Cardiac fibroblast (primary cell): ENCODE measurements around the gene CDC14A.

Experiments
- DNase-seq, 2 donors: peaks; one replicate each; pipeline versions ENCODE4 v3.0.0 to v3.0.0-alpha.2; 2010; ENCODE audit warnings: low read depth in 2 of 2
- H3K4me3 ChIP-seq, 2 donors: replicated peaks in 1 of 2; 1 replicate in 1 of 2; 2 replicates in 1 of 2; pipeline ENCODE4 v1.5.1; 2011; ENCODE audit warnings: low read depth in 2 of 2, low read length in 2 of 2, mild to moderate bottlenecking in 2 of 2, moderate library complexity in 1 of 2
- TF ChIP-seq, protein P1 (sequence below): IDR thresholded peaks from one replicate; pipeline ENCODE4 v1.5.1; 2011; ENCODE audit warnings: low read depth, mild to moderate bottlenecking, low read length, inconsistent platforms

The CDC14A gene

DNA sequence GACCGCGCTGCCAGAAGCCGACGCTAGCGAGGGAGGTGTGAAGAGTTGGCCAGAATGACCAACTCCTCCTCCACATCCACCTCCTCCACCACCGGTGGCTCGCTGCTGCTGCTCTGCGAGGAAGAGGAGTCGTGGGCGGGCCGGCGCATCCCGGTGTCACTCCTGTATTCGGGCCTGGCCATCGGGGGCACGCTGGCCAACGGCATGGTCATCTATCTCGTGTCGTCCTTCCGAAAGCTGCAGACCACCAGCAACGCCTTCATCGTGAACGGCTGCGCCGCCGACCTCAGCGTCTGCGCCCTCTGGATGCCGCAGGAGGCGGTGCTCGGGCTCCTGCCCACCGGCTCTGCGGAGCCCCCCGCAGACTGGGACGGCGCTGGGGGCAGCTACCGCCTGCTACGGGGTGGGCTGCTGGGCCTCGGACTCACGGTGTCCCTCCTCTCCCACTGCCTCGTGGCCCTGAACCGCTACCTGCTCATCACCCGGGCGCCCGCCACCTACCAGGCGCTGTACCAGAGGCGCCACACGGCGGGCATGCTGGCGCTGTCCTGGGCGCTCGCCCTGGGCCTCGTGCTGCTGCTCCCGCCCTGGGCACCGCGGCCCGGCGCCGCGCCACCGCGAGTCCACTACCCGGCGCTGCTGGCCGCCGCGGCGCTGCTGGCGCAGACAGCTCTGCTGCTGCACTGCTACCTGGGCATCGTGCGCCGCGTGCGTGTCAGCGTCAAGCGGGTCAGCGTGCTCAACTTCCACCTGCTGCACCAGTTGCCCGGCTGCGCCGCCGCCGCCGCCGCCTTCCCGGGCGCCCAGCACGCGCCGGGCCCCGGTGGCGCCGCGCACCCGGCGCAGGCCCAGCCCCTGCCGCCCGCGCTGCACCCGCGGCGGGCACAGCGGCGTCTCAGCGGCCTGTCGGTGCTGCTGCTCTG lies 186.9 kb downstream of the CDC14A start:
- peak in 1 of 2 donors; percentile 11 for DNase-seq
- H3K4me3 ChIP-seq = peak overlapping the region; percentile 36 to 41
- TF ChIP-seq, protein P1, sequence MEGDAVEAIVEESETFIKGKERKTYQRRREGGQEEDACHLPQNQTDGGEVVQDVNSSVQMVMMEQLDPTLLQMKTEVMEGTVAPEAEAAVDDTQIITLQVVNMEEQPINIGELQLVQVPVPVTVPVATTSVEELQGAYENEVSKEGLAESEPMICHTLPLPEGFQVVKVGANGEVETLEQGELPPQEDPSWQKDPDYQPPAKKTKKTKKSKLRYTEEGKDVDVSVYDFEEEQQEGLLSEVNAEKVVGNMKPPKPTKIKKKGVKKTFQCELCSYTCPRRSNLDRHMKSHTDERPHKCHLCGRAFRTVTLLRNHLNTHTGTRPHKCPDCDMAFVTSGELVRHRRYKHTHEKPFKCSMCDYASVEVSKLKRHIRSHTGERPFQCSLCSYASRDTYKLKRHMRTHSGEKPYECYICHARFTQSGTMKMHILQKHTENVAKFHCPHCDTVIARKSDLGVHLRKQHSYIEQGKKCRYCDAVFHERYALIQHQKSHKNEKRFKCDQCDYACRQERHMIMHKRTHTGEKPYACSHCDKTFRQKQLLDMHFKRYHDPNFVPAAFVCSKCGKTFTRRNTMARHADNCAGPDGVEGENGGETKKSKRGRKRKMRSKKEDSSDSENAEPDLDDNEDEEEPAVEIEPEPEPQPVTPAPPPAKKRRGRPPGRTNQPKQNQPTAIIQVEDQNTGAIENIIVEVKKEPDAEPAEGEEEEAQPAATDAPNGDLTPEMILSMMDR = no peak

DNA sequence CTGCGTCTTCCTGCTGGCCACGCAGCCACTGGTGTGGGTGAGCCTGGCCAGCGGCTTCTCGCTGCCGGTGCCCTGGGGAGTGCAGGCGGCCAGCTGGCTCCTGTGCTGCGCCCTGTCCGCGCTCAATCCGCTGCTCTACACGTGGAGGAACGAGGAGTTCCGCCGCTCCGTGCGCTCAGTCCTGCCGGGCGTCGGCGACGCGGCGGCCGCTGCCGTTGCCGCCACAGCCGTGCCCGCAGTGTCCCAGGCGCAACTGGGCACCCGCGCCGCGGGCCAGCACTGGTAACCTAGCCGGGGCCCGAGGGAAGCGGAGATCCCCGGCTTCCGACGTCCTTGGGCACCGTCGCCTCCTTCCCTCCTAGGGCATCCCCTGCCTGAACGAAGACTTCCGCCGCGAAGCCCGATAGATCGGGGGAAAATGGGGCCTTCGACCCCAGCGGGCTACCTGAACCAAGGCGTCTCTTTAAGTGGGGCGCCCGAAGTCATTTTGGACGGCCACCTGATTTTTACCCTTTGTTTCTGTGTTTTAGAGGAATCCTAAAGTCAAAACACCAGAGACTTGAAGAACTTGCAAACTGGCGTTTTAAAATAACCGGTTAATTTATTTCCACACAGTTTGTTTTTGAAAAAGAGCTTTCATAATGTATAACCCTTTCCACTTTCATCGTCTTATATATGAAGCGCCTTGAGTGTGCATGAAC lies 187.7 kb downstream of the CDC14A start:
- H3K4me3 ChIP-seq = peak overlapping the region; percentile 35 to 41
- TF ChIP-seq, protein P1 = no peak
- DNase-seq = peak; percentile 23 to 37

DNA sequence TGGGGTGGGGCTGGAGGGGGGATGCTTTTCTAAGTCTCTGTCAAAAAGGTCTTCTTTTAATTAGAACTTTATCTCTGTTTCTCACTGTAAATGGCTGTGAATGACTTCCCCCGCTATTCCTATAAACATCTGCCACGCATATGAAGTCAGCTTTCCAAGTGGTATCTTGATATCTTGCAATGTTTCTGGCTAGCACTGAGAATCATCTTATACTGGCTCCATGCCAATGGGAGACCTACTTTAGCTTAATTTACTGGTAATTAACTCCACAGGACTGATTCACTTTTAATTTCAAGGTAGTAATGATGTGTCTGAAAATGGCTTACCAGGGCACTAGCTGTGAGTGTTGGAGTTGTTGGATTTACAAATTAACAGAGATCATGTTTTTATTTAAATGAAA lies 190.0 kb downstream of the CDC14A start:
- no peak overlapping the region for H3K4me3 ChIP-seq
- no peak for DNase-seq
- TF ChIP-seq, protein P1 = no peak

DNA sequence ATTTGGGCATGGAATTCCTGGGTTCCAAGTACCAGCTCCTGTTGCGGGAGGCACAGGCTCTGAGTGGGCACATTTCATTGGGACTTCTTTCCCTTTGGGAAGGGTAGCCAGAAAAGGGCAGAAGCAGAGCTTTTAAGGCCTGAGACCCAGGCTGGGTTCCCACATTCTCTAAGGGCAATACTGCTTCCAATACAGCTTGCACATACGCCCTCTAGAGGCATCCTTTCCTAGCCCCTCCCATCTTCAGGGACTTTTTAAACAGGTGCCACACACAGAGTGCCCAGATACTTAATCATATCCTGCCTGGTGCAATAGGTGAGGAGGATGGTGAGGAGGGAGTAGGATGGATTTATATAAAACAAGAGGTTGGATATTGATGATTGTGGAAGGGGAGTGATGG lies 191.3 kb downstream of the CDC14A start:
- no peak overlapping the region for H3K4me3 ChIP-seq
- TF ChIP-seq, protein P1 = peak; percentile 23
- DNase-seq = peak in 1 of 2 donors; percentile 15

DNA sequence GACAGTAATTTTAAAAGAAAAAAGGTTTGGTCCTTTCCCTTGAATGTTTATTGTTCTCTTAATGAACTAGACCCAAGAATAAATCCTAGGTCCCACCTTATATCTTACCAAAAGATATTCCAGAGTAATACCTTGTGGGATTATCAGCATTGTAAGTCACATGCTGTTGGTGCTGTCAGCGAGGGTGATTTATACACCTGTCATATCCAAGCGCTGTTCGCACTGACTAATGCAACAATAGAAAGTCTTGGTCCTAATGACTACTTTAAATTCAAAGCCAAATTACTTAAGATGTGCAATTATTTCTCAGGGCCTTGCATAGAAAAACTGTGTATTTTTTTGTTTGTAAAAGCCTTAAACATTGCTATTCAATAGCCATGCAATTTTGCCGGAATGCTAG lies 192.5 kb downstream of the CDC14A start:
- no peak for DNase-seq
- H3K4me3 ChIP-seq = no peak overlapping the region
- TF ChIP-seq, protein P1 = no peak

DNA sequence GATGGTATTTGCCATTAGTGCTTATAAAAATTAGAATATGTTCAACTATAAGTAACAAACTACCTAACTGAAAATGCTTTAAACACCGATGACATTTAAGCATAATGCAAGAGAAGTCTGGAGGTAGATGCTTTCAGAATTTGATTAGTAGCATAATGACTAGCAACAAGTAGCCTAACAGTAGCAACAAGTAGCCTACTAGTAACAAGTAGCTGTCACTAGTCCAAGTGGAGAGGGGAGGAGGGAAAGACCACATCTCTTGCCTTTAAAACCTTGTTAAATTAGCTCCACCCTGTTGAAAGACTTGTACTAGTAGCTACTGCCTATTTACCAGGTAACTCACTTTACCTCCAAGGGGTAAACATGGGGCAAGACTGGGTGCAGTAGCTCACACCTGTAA lies 193.5 kb downstream of the CDC14A start:
- no peak overlapping the region for H3K4me3 ChIP-seq
- TF ChIP-seq, protein P1 = no peak
- no peak for DNase-seq
